HL-60 (cell line): ENCODE measurements around the gene JPH3.

Source experiments
- CTCF ChIP-seq: IDR thresholded peaks from one replicate; pipeline ENCODE4 v1.5.1; 2011; ENCODE audit warnings: low read length, control low read depth, inconsistent platforms; ENCODE audit not compliant: insufficient read depth
- POLR2AphosphoS5 ChIP-seq: IDR thresholded peaks from 2 replicates; pipeline ENCODE4 v1.6.1; 2012; ENCODE audit warnings: low read depth
- REST ChIP-seq: IDR thresholded peaks from 2 replicates; pipeline ENCODE4 v1.6.1; 2012; ENCODE audit warnings: low read depth; ENCODE audit not compliant: insufficient replicate concordance

- no peak for TF ChIP-seq CTCF
- TF ChIP-seq REST = no peak
- no peak for TF ChIP-seq POLR2AphosphoS5
Observed at GRCh38 chr16:87652386-87652785, 50.1 kb downstream of the JPH3 start.
